MM.1S (cell line): ENCODE results near the gene AP1AR.
"Not testable (repeated sequence)": the region's sequence is repeated elsewhere in the genome, so short reads cannot be mapped to it uniquely, and the experiment has no call there.

Source experiments
- DNase-seq: peaks from one replicate; pipeline ENCODE4 v3.0.0-alpha.2; 2015
- H2AFZ ChIP-seq: fragments of 300-600 bp; sonication (generic); 2 replicates; pipeline ENCODE4 v1.6.0; 2016; ENCODE audit warnings: antibody characterized with exemption, low read length
- H3F3A ChIP-seq: fragments of 300-600 bp; sonication (generic); 2 replicates; pipeline ENCODE4 v1.6.1; 2016; ENCODE audit warnings: mild to moderate bottlenecking, antibody characterized with exemption, low read length, moderate library complexity, mixed read lengths; ENCODE audit not compliant: insufficient read depth
- H3K27ac ChIP-seq: fragments of 300-600 bp; sonication (generic); 2 replicates; pipeline ENCODE4 v1.5.1; 2016; ENCODE audit warnings: mild to moderate bottlenecking, low read length
- H3K27me3 ChIP-seq: fragments of 300-600 bp; sonication (generic); replicated peaks from 2 replicates; pipeline ENCODE4 v1.6.0; 2016; ENCODE audit warnings: low read length; ENCODE audit not compliant: insufficient read depth
- H3K36me3 ChIP-seq: fragments of 300-600 bp; sonication (generic); replicated peaks from 2 replicates; pipeline ENCODE4 v1.6.1; 2016; ENCODE audit warnings: mild to moderate bottlenecking, low read length, mixed read lengths; ENCODE audit not compliant: insufficient read depth
- H3K4me1 ChIP-seq: fragments of 300-600 bp; sonication (generic); 2 replicates; pipeline ENCODE4 v1.6.1; 2016; ENCODE audit warnings: low read length, mixed read lengths
- H3K4me2 ChIP-seq: fragments of 300-600 bp; sonication (generic); 2 replicates; pipeline ENCODE4 v1.6.0; 2016; ENCODE audit warnings: low read depth, low read length
- H3K4me3 ChIP-seq: fragments of 300-600 bp; sonication (generic); 2 replicates; pipeline ENCODE4 v1.5.1; 2016; ENCODE audit warnings: low read length, mixed read lengths
- H3K79me2 ChIP-seq: fragments of 300-600 bp; sonication (generic); 2 replicates; pipeline ENCODE4 v1.6.1; 2016; ENCODE audit warnings: mixed run types, low read length, mixed read lengths
- H3K9ac ChIP-seq: fragments of 300-600 bp; sonication (generic); 2 replicates; pipeline ENCODE4 v1.6.1; 2016; ENCODE audit warnings: low read length, mixed read lengths
- H3K9me2 ChIP-seq: fragments of 300-600 bp; sonication (generic); replicated peaks from 2 replicates; pipeline ENCODE4 v1.6.1; 2016; ENCODE audit warnings: mild to moderate bottlenecking, low read length, mixed read lengths; ENCODE audit not compliant: insufficient read depth
- H3K9me3 ChIP-seq: fragments of 300-600 bp; sonication (generic); replicated peaks from 2 replicates; pipeline ENCODE4 v1.6.1; 2016; ENCODE audit warnings: mild to moderate bottlenecking, low read length, mixed read lengths; ENCODE audit not compliant: insufficient read depth
- H4K20me1 ChIP-seq: fragments of 300-600 bp; sonication (generic); 2 replicates; pipeline ENCODE4 v1.6.1; 2016; ENCODE audit warnings: mild to moderate bottlenecking, low read length, moderate library complexity, mixed read lengths; ENCODE audit not compliant: insufficient read depth
- CTCF ChIP-seq: fragments of 300-600 bp; sonication (generic); IDR thresholded peaks from 2 replicates; pipeline ENCODE4 v1.5.1; 2016; ENCODE audit warnings: antibody characterized with exemption, low read length, mixed read lengths
- EZH2 ChIP-seq: fragments of 300-600 bp; sonication (generic); optimal IDR thresholded peaks from 2 replicates; pipeline ENCODE3; 2017; ENCODE audit warnings: low read depth, mild to moderate bottlenecking, antibody characterized with exemption, low read length, mixed read lengths
- EZH2phosphoT487 ChIP-seq: fragments of 300-600 bp; sonication (generic); IDR thresholded peaks from 2 replicates; pipeline ENCODE4 v1.6.1; 2018; ENCODE audit warnings: antibody characterized with exemption, low read length

AP1AR gene

DNA sequence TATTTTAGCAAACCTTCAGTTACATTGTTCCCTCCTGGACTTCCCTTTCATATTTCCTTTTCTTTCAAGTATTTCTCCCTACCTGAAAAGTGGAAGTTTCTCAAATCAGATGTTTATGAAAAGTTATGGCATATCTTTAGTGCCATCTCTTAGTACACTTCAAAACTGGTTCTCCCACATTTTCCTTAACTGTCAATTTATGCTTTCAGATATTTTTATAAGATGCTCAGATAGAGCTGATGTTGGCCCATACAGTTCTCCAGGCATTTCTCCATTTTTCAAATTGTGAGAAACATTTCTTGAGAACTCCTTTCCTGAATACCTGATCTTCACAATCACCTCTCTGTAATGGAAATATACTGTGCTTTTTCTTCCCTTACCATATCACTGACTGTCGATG, 32.5 kb upstream of the AP1AR start:
- Histone ChIP-seq H2AFZ (no peak overlapping the region), H3K4me2 (no peak overlapping the region), H3K4me1 (no peaks in the 10 kb centered on the region), H3K9me3 (no peaks in the 10 kb centered on the region), H3K27me3 (no peaks in the 10 kb centered on the region), H3K9me2 (no peaks in the 10 kb centered on the region), H3K36me3 (no peaks in the 10 kb centered on the region), H3K4me3 (no peak overlapping the region), H3K27ac (no peak overlapping the region), H3K9ac (no peak overlapping the region), H3K79me2 (no peaks in the 10 kb centered on the region), H4K20me1 (no peaks in the 10 kb centered on the region), H3F3A (no peaks in the 10 kb centered on the region)
- no peak for DNase-seq
- TF ChIP-seq EZH2 (no peak), EZH2phosphoT487 (no peak), CTCF (no peak)

GRCh38 chr4:112201915-112202505, 29.6 kb upstream of the AP1AR start:
- Histone ChIP-seq H3K36me3 (no peaks in the 10 kb centered on the region), H3K4me3 (no peak overlapping the region), H3K9me3 (no peaks in the 10 kb centered on the region), H3K4me1 (no peaks in the 10 kb centered on the region), H3K79me2 (no peaks in the 10 kb centered on the region), H3F3A (no peaks in the 10 kb centered on the region), H3K9me2 (no peaks in the 10 kb centered on the region), H3K27ac (no peak overlapping the region), H2AFZ (no peak overlapping the region), H3K9ac (no peak overlapping the region), H4K20me1 (no peaks in the 10 kb centered on the region), H3K27me3 (no peaks in the 10 kb centered on the region), H3K4me2 (no peak overlapping the region)
- no peak for DNase-seq
- TF ChIP-seq EZH2phosphoT487, result no peak

DNA sequence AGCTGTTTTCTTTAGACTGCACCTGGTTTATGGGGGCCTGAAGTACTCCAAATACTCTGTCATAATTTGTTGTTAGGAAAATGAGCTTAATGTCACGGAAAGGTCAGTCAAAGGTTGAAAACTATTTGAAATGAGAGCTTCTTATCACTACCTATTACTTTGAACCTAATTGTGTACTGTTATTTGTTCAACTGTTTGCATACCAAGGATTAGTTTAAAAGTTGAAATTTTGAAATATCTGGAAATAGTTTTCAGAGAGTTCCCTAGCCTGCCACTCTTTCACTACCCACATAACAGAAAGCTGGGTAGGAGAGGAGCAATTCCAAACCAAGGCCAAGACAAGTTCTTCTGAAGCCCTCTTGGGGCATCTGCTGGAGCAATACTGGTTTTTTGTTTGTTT, 28.0 kb upstream of the AP1AR start:
- Histone ChIP-seq H3F3A (no peaks in the 10 kb centered on the region), H3K4me3 (no peak overlapping the region), H4K20me1 (no peaks in the 10 kb centered on the region), H3K4me1 (no peaks in the 10 kb centered on the region), H2AFZ (no peak overlapping the region), H3K4me2 (no peak overlapping the region), H3K79me2 (no peaks in the 10 kb centered on the region), H3K27ac (no peak overlapping the region), H3K9me3 (no peaks in the 10 kb centered on the region), H3K27me3 (no peaks in the 10 kb centered on the region), H3K9ac (no peak overlapping the region), H3K36me3 (no peaks in the 10 kb centered on the region), H3K9me2 (no peaks in the 10 kb centered on the region)
- DNase-seq, result no peak
- TF ChIP-seq EZH2phosphoT487 (no peak), EZH2 (no peak), CTCF (no peak)

- no peaks in the 10 kb centered on the region for H4K20me1 ChIP-seq
- H3K79me2 ChIP-seq, result no peaks in the 10 kb centered on the region
- H3K4me1 ChIP-seq, result no peaks in the 10 kb centered on the region
- no peaks in the 10 kb centered on the region for H3K27me3 ChIP-seq
- no peak for DNase-seq
- H3K9me2 ChIP-seq, result no peaks in the 10 kb centered on the region
- no peak overlapping the region for H2AFZ ChIP-seq
- H3K4me2 ChIP-seq, result no peak overlapping the region
- no peaks in the 10 kb centered on the region for H3K36me3 ChIP-seq
- H3K27ac ChIP-seq, result no peak overlapping the region
- H3K4me3 ChIP-seq, result no peak overlapping the region
- H3K9me3 ChIP-seq, result no peaks in the 10 kb centered on the region
- TF ChIP-seq EZH2phosphoT487 (no peak), EZH2 (no peak), CTCF (no peak)
- H3F3A ChIP-seq, result no peaks in the 10 kb centered on the region
- no peak overlapping the region for H3K9ac ChIP-seq
Measured at GRCh38 chr4:112206431-112206830, 25.2 kb upstream of the AP1AR start.

GRCh38 chr4:112208137-112209095, 23.2 kb upstream of the AP1AR start:
- H3K36me3 ChIP-seq, H3F3A ChIP-seq, H3K4me3 ChIP-seq, H3K9me3 ChIP-seq, H3K9me2 ChIP-seq, H4K20me1 ChIP-seq, H3K79me2 ChIP-seq, H3K4me1 ChIP-seq, DNase-seq, H3K27me3 ChIP-seq, H3K9ac ChIP-seq, H2AFZ ChIP-seq, H3K4me2 ChIP-seq, H3K27ac ChIP-seq: not testable (repeated sequence)
